BLaER1 (cell line): Measurements from ENCODE around the gene OR2A5.

Experiments
- H3K27ac ChIP-seq: shearing (Covaris generic); formaldehyde crosslinking; 2 replicates; pipeline ENCODE4 v1.8.1; 2022
- H3K27me3 ChIP-seq: shearing (Covaris generic); formaldehyde crosslinking; 2 replicates; pipeline ENCODE4 v1.8.1; 2022
- H3K36me3 ChIP-seq: shearing (Covaris generic); formaldehyde crosslinking; 2 replicates; pipeline ENCODE4 v1.8.1; 2022
- H3K4me1 ChIP-seq: shearing (Covaris generic); formaldehyde crosslinking; 2 replicates; pipeline ENCODE4 v1.8.1; 2022
- H3K4me2 ChIP-seq: shearing (Covaris generic); formaldehyde crosslinking; 2 replicates; pipeline ENCODE4 v1.8.1; 2022
- H3K4me3 ChIP-seq: shearing (Covaris generic); formaldehyde crosslinking; 2 replicates; pipeline ENCODE4 v1.8.1; 2022
- H3K9ac ChIP-seq: shearing (Covaris generic); formaldehyde crosslinking; 2 replicates; pipeline ENCODE4 v1.8.1; 2022
- H3K9me3 ChIP-seq: shearing (Covaris generic); formaldehyde crosslinking; 2 replicates; pipeline ENCODE4 v1.8.1; 2022
- H4K20me1 ChIP-seq: shearing (Covaris generic); formaldehyde crosslinking; 2 replicates; pipeline ENCODE4 v1.8.1; 2022
- Cebpa-rat ChIP-seq: shearing (Covaris generic); IDR thresholded peaks from 2 replicates; pipeline ENCODE4 v1.8.1; 2022

OR2A5 gene

DNA sequence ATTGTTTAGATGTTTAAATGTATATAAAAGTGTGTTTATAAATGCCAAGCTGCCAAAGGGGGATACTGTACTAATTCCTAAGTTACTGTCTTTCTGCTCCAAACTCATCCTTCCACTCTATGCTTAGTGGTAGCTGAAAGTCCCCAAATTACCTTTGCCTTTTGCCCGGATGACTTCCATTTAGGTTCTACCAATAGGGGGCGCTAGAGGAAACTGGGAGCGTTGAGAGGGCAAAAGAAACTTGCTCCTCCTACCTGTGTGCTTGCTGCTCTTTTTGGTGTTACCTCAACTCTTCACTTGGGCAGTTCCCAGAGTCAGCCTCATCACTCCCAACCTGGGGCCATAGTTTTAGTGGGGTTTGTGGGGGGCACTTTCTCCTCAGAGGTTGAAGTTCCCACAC, 15.0 kb downstream of the OR2A5 start:
- no peak overlapping the region for H3K4me3 ChIP-seq
- no peaks in the 10 kb centered on the region for H3K4me1 ChIP-seq
- H3K4me2 ChIP-seq, result no peak overlapping the region
- no peak overlapping the region for H3K27ac ChIP-seq
- H3K9ac ChIP-seq, result no peak overlapping the region
- no peaks in the 10 kb centered on the region for H4K20me1 ChIP-seq
- no peaks in the 10 kb centered on the region for H3K27me3 ChIP-seq
- TF ChIP-seq Cebpa-rat, result no peak
- no peaks in the 10 kb centered on the region for H3K36me3 ChIP-seq
- H3K9me3 ChIP-seq, result peaks cover 4% of the 10 kb centered on the region; the same call in 1 of the 2 replicates

GRCh38 chr7:144069511-144069910, 20.8 kb downstream of the OR2A5 start, which contains the start of gene OR2A25:
Gene OR2A25, plus strand, starts transcription at chr7:144069811. Its CDS starts 4,409 bp downstream, at chr7:144074220.
- Histone ChIP-seq H3K9me3 (no peaks in the 10 kb centered on the region), H3K27me3 (no peaks in the 10 kb centered on the region), H4K20me1 (no peaks in the 10 kb centered on the region)

DNA sequence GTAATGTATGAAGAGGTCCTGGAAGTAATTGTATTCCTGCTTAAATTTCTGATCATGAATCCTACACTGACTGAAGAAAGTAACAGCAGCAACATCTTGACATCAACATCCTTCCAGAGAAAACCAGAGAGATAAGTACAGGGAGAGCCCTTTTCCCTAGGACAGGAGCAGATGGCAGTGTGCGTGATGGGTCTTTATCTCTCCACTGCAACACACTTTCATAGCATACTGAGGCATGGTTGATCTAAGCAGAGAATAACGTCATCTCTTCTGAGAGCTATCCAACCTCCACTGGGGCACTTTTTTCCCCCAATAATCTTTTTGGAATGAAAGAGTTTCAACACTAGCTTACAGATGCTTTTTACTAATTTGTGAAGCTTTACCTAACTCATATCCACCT, 21.2 kb downstream of the OR2A5 start:
- Histone ChIP-seq H3K4me3 (no peak overlapping the region), H3K36me3 (no peaks in the 10 kb centered on the region), H3K9ac (no peak overlapping the region), H3K4me2 (no peak overlapping the region), H3K9me3 (no peaks in the 10 kb centered on the region), H3K27ac (no peak overlapping the region), H3K4me1 (no peaks in the 10 kb centered on the region), H4K20me1 (no peaks in the 10 kb centered on the region), H3K27me3 (no peaks in the 10 kb centered on the region)
- TF ChIP-seq Cebpa-rat, result no peak

More at GRCh38 chr7:144069511-144069910, 20.8 kb downstream of the OR2A5 start, which contains the start of gene OR2A25:
- H3K27ac ChIP-seq, result no peak within 1 kb of the TSS
- no peaks in the 10 kb centered on the region for H3K36me3 ChIP-seq
- H3K4me1 ChIP-seq, result no peaks in the 10 kb centered on the region
- H3K9ac ChIP-seq, result no peak within 1 kb of the TSS
- TF ChIP-seq Cebpa-rat, result no peak
- no peak within 1 kb of the TSS for H3K4me2 ChIP-seq
- H3K4me3 ChIP-seq, result no peak within 1 kb of the TSS

DNA sequence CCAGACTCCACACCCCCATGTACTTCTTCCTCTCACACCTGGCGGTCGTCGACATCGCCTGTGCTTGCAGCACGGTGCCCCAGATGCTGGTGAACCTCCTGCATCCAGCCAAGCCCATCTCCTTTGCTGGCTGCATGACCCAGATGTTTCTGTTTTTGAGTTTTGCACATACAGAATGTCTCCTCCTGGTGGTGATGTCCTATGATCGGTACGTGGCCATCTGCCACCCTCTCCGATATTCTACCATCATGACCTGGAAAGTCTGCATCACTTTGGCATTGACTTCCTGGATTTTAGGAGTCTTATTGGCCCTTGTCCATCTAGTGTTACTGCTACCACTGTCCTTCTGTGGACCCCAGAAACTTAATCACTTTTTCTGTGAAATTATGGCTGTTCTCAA, 25.6 kb downstream of the OR2A5 start:
- no peaks in the 10 kb centered on the region for H3K36me3 ChIP-seq
- H3K4me1 ChIP-seq, result no peaks in the 10 kb centered on the region
- no peaks in the 10 kb centered on the region for H3K9me3 ChIP-seq
- no peak overlapping the region for H3K27ac ChIP-seq
- no peak overlapping the region for H3K4me2 ChIP-seq
- no peak overlapping the region for H3K9ac ChIP-seq
- no peaks in the 10 kb centered on the region for H4K20me1 ChIP-seq
- TF ChIP-seq Cebpa-rat, result no peak
- no peaks in the 10 kb centered on the region for H3K27me3 ChIP-seq
- H3K4me3 ChIP-seq, result no peak overlapping the region

DNA sequence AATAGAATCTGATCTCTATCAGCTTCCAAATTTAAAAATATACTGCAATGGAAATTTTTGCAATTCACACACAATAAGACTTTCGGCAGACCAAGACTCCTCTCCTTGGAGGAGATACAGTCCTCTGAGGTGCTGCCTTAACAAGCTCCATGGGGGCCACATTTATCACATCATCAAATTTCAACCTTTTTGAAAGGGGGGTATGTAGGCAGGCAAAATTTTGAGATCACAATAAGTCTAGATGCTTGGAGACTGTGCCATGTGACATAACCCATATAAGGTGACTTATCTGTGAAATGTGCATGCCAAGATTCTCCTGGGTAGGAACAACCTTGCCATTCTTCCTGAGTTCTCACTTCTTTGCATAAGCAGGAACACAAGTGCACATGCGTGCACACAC, 37.2 kb downstream of the OR2A5 start, which contains the start of gene OR2A12:
Gene OR2A12, plus strand, starts transcription at position 301 of the 400 bp plus-strand sequence. CDS start 8,830 bp downstream, outside the sequence.
- TF ChIP-seq Cebpa-rat, result no peak
- Histone ChIP-seq H3K9ac (no peak within 1 kb of the TSS), H3K4me3 (no peak within 1 kb of the TSS), H3K27me3 (no peaks in the 10 kb centered on the region), H3K9me3 (no peaks in the 10 kb centered on the region), H4K20me1 (no peaks in the 10 kb centered on the region), H3K36me3 (no peaks in the 10 kb centered on the region), H3K4me2 (no peak within 1 kb of the TSS), H3K27ac (no peak within 1 kb of the TSS), H3K4me1 (no peaks in the 10 kb centered on the region)

DNA sequence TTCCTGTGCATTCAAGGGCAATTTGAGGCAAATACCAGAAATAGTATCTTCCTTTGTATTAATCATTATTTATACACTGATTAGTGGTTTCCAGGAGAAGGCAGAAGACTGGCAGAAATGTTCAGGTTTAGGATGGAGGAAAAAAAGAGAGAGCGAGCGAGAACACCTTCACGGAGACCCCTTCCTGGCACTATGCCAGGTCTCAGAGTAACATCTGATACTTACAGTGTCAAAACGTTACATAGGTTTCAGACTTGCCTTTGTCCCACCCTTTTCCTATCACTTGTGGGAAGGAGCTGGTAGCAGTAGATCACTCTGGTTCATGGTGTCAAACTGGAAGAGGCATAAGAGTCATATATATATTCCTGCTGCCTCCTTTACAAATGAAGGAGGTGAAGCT, 38.0 kb downstream of the OR2A5 start:
- no peak overlapping the region for H3K9ac ChIP-seq
- H3K9me3 ChIP-seq, result no peaks in the 10 kb centered on the region
- H3K4me1 ChIP-seq, result no peaks in the 10 kb centered on the region
- no peak for TF ChIP-seq Cebpa-rat
- no peaks in the 10 kb centered on the region for H4K20me1 ChIP-seq
- H3K27ac ChIP-seq, result no peak overlapping the region
- H3K4me3 ChIP-seq, result no peak overlapping the region
- H3K36me3 ChIP-seq, result no peaks in the 10 kb centered on the region
- H3K27me3 ChIP-seq, result no peaks in the 10 kb centered on the region
- H3K4me2 ChIP-seq, result no peak overlapping the region

GRCh38 chr7:144087230-144087629, 38.5 kb downstream of the OR2A5 start:
- no peak for TF ChIP-seq Cebpa-rat

GRCh38 chr7:144090667-144091066, 41.9 kb downstream of the OR2A5 start:
- no peak for TF ChIP-seq Cebpa-rat
- H3K27ac ChIP-seq, result no peak overlapping the region

More at GRCh38 chr7:144087230-144087629, 38.5 kb downstream of the OR2A5 start:
- Histone ChIP-seq H3K4me3 (no peak overlapping the region), H3K27ac (no peak overlapping the region), H3K9ac (no peak overlapping the region), H3K4me2 (no peak overlapping the region), H3K36me3 (no peaks in the 10 kb centered on the region), H3K4me1 (no peaks in the 10 kb centered on the region), H4K20me1 (no peaks in the 10 kb centered on the region), H3K9me3 (no peaks in the 10 kb centered on the region), H3K27me3 (no peaks in the 10 kb centered on the region)

GRCh38 chr7:144098776-144099175, 50.0 kb downstream of the OR2A5 start:
- no peak overlapping the region for H3K4me3 ChIP-seq
- no peaks in the 10 kb centered on the region for H3K9me3 ChIP-seq
- no peak overlapping the region for H3K27ac ChIP-seq
- H3K27me3 ChIP-seq, result no peaks in the 10 kb centered on the region
- no peaks in the 10 kb centered on the region for H4K20me1 ChIP-seq
- H3K4me2 ChIP-seq, result no peak overlapping the region
- H3K4me1 ChIP-seq, result no peaks in the 10 kb centered on the region
- H3K36me3 ChIP-seq, result no peaks in the 10 kb centered on the region
- TF ChIP-seq Cebpa-rat, result no peak
- H3K9ac ChIP-seq, result no peak overlapping the region

More at GRCh38 chr7:144090667-144091066, 41.9 kb downstream of the OR2A5 start:
- H3K9ac ChIP-seq, result no peak overlapping the region
- no peaks in the 10 kb centered on the region for H3K9me3 ChIP-seq
- no peaks in the 10 kb centered on the region for H3K27me3 ChIP-seq
- H3K4me1 ChIP-seq, result no peaks in the 10 kb centered on the region
- no peaks in the 10 kb centered on the region for H3K36me3 ChIP-seq
- no peak overlapping the region for H3K4me3 ChIP-seq
- H4K20me1 ChIP-seq, result no peaks in the 10 kb centered on the region
- no peak overlapping the region for H3K4me2 ChIP-seq

DNA sequence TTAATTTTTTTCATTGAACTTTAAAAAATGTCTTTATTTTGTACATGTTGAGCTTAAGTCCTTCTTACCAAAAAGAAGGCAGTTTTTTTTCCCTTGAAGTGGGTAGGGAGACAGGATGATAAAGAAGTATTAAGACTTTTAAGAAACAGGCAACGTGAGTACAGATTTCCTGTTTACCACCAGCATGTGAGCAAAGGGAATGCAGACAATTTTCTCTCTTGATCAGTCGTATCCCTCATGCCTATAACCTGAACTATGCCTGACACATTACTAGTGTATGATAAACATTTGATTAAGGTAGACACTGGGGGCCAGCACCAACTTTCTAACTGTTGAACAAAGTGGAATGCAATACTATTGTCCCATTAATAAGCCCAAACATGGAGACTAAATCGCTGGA, 51.9 kb downstream of the OR2A5 start:
- peaks cover 2% of the 10 kb centered on the region; the same call in 1 of the 2 replicates for H3K4me1 ChIP-seq
- H3K27ac ChIP-seq, result no peak overlapping the region
- no peaks in the 10 kb centered on the region for H3K27me3 ChIP-seq
- no peaks in the 10 kb centered on the region for H3K9me3 ChIP-seq
- no peak overlapping the region for H3K9ac ChIP-seq
- no peaks in the 10 kb centered on the region for H3K36me3 ChIP-seq
- H4K20me1 ChIP-seq, result no peaks in the 10 kb centered on the region
- H3K4me2 ChIP-seq, result no peak overlapping the region
- no peak for TF ChIP-seq Cebpa-rat
- H3K4me3 ChIP-seq, result no peak overlapping the region

DNA sequence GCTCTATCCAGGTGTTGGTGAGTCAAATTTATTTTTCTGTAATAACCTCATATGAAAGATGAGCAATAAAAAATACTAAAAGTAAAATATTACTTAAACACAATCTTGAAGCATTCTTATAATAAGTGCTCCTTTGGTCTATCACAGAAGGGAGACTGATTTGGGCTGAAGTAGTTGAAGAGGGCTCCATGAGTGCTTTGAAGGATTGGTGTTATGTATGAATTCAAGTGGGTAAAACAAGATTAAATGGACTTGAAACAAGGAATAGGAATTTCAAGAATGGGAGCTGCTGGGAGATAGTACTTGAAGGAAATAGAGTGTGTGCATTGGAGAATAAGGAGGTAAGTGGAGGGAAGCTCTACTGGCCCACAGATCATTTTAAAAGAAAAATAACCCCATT, 53.3 kb downstream of the OR2A5 start:
- H3K27me3 ChIP-seq, result no peaks in the 10 kb centered on the region
- H3K4me1 ChIP-seq, result peaks cover 5% of the 10 kb centered on the region; the same call in 1 of the 2 replicates
- H3K36me3 ChIP-seq, result no peaks in the 10 kb centered on the region
- TF ChIP-seq Cebpa-rat, result no peak
- H3K9me3 ChIP-seq, result no peaks in the 10 kb centered on the region
- no peak overlapping the region for H3K27ac ChIP-seq
- no peak overlapping the region for H3K9ac ChIP-seq
- no peak overlapping the region for H3K4me2 ChIP-seq
- H3K4me3 ChIP-seq, result no peak overlapping the region
- H4K20me1 ChIP-seq, result no peaks in the 10 kb centered on the region
